ENCODE data around the gene GNG13. TPM values are rescaled to one million over a fixed set of nuclear protein-coding genes. Genes with fewer than 3 reads are reported as not detected.

The GNG13 gene
- total RNA-seq, 1 experiment from 2014 or later, result not detected

- BruUV-seq (replicated peaks), result no TSS peak
- no peaks in the 10 kb centered on the region for H3K9me3 ChIP-seq (ENCODE audit: low read length)
- CTCF ChIA-PET, result no interaction called here
- intact Hi-C loops (cut with micrococcal nuclease), result loop anchor here (5.0 to 10.0 kb wide), 2 partner anchors 41 to 69 kb away; partner anchors contain the start of genes CIAO3 and METRN
- H3K9ac ChIP-seq (ENCODE audit: low read length), result no peak overlapping the region
- no peak overlapping the region for H2AFZ ChIP-seq (ENCODE audit: low read length)
- no peaks in the 10 kb centered on the region for H4K20me1 ChIP-seq (ENCODE audit: low read length)
- H3F3A ChIP-seq (ENCODE audit: low read length, unreplicated experiment), result no peaks in the 10 kb centered on the region
- no peaks in the 10 kb centered on the region for H3K36me3 ChIP-seq (ENCODE audit: low read depth, low read length)
- no peaks in the 10 kb centered on the region for H3K27me3 ChIP-seq (ENCODE audit: low read length)
- TF ChIP-seq EZH2 (IDR thresholded peaks at IDR 0.05; ENCODE audit: low read length, unreplicated experiment) (no peak), EZH2phosphoT487 (IDR thresholded peaks at IDR 0.05; ENCODE audit: borderline replicate concordance, low read length) (no peak), CTCF (conservative IDR thresholded peaks at IDR 0.05; ENCODE audit: low read depth, low read length) (no peak)
- H3K27ac ChIP-seq (ENCODE audit: low read length), result no peak overlapping the region
- H3K4me3 ChIP-seq (ENCODE audit: low read length), result peak overlapping the region; percentile 38; the same call in 1 of the 2 replicates
- POLR2A ChIA-PET (ENCODE audit: unreplicated experiment), result no interaction called here
- peak overlapping the region; percentile 74 for H3K4me2 ChIP-seq (ENCODE audit: low read length)
- H3K4me1 ChIP-seq (ENCODE audit: insufficient read depth, low read length), result peaks cover 13% of the 10 kb centered on the region
- DNase-seq (no peak), ATAC-seq (no peak; the same call in 1 of the 2 replicates)
- peaks cover 21% of the 10 kb centered on the region for H3K79me2 ChIP-seq (ENCODE audit: low read length)
- H3K9me2 ChIP-seq (replicated peaks; ENCODE audit: low read length), result no peaks in the 10 kb centered on the region
Observed at GRCh38 chr16:783404-784161, 17.0 kb downstream of the GNG13 start.

- Histone ChIP-seq H3K4me2 (ENCODE audit: low read length) (peak overlapping the region; percentile 74), H3K9ac (ENCODE audit: low read length) (no peak overlapping the region), H3K9me2 (replicated peaks; ENCODE audit: low read length) (no peaks in the 10 kb centered on the region), H3F3A (ENCODE audit: low read length, unreplicated experiment) (no peaks in the 10 kb centered on the region), H3K79me2 (ENCODE audit: low read length) (peaks cover 18% of the 10 kb centered on the region), H3K4me3 (ENCODE audit: low read length) (peak overlapping the region; percentile 38; the same call in 1 of the 2 replicates), H3K4me1 (ENCODE audit: insufficient read depth, low read length) (peaks cover 13% of the 10 kb centered on the region), H3K27me3 (ENCODE audit: low read length) (no peaks in the 10 kb centered on the region), H3K27ac (ENCODE audit: low read length) (no peak overlapping the region), H3K36me3 (ENCODE audit: low read depth, low read length) (no peaks in the 10 kb centered on the region), H3K9me3 (ENCODE audit: low read length) (no peaks in the 10 kb centered on the region), H2AFZ (ENCODE audit: low read length) (no peak overlapping the region), H4K20me1 (ENCODE audit: low read length) (no peaks in the 10 kb centered on the region)
- peak; percentile 58 for DNase-seq
- TF ChIP-seq CTCF (conservative IDR thresholded peaks at IDR 0.05; ENCODE audit: low read depth, low read length) (no peak), EZH2phosphoT487 (IDR thresholded peaks at IDR 0.05; ENCODE audit: borderline replicate concordance, low read length) (peak; percentile 89)
- peak; percentile 39 for ATAC-seq
- BruUV-seq (replicated peaks), result no TSS peak
- ChIA-PET POLR2A (ENCODE audit: unreplicated experiment) (no interaction called here), CTCF (no interaction called here)
- intact Hi-C loops (cut with micrococcal nuclease), result loop anchor here (5.0 to 10.0 kb wide), 2 partner anchors 41 to 68 kb away; partner anchors contain the start of genes CIAO3 and METRN
Observed at GRCh38 chr16:782766-783403, 17.6 kb downstream of the GNG13 start.

- Histone ChIP-seq H3K9me3 (ENCODE audit: low read length) (no peaks in the 10 kb centered on the region), H3K36me3 (ENCODE audit: low read depth, low read length) (no peaks in the 10 kb centered on the region), H3K27me3 (ENCODE audit: low read length) (no peaks in the 10 kb centered on the region), H3K4me2 (ENCODE audit: low read length) (peak overlapping the region; percentile 74), H3K4me1 (ENCODE audit: insufficient read depth, low read length) (peaks cover 13% of the 10 kb centered on the region), H3K4me3 (ENCODE audit: low read length) (no peak overlapping the region), H3K79me2 (ENCODE audit: low read length) (peaks cover 12% of the 10 kb centered on the region), H2AFZ (ENCODE audit: low read length) (no peak overlapping the region), H3K9ac (ENCODE audit: low read length) (no peak overlapping the region), H3K27ac (ENCODE audit: low read length) (no peak overlapping the region), H3K9me2 (replicated peaks; ENCODE audit: low read length) (no peaks in the 10 kb centered on the region), H3F3A (ENCODE audit: low read length, unreplicated experiment) (no peaks in the 10 kb centered on the region), H4K20me1 (ENCODE audit: low read length) (no peaks in the 10 kb centered on the region)
- ChIA-PET CTCF (no interaction called here), POLR2A (ENCODE audit: unreplicated experiment) (no interaction called here)
- BruUV-seq (replicated peaks), result no TSS peak
- intact Hi-C loops (cut with micrococcal nuclease), result loop anchor here (5.0 to 10.0 kb wide), 2 partner anchors 40 to 67 kb away; partner anchors contain the start of genes CIAO3 and METRN
- ATAC-seq (no peak), DNase-seq (no peak)
- no peak for TF ChIP-seq CTCF (conservative IDR thresholded peaks at IDR 0.05; ENCODE audit: low read depth, low read length)
Observed at GRCh38 chr16:782258-782657, 18.3 kb downstream of the GNG13 start.

Data from PC-3 (cell line).